Fibroblast of mammary gland (primary cell): ENCODE results near the gene OR4L1.

Experiments
- DNase-seq: peaks from one replicate; pipeline ENCODE4 v3.0.0-alpha.2; 2010; ENCODE audit warnings: low read depth
- H3K4me3 ChIP-seq: 2 replicates; pipeline ENCODE4 v1.5.1; 2011; ENCODE audit warnings: low read depth, mild to moderate bottlenecking, low read length, moderate library complexity; ENCODE audit not compliant: control insufficient read depth
- CTCF ChIP-seq: conservative IDR thresholded peaks from 2 replicates; pipeline ENCODE4 v1.5.1; 2011; ENCODE audit warnings: low read depth, low read length, inconsistent platforms; ENCODE audit not compliant: control insufficient read depth, insufficient read depth

Gene OR4L1

GRCh38 chr14:20059745-20060144 lies at the start of gene OR4L1:
Gene OR4L1 (plus strand): TSS chr14:20060045. CDS start chr14:20060045, 0 bp downstream.
- no peak for DNase-seq
- no peak for TF ChIP-seq CTCF
- H3K4me3 ChIP-seq = no peak within 1 kb of the TSS

- TF ChIP-seq CTCF = no peak
- DNase-seq = no peak
- no peak within 1 kb of the TSS for H3K4me3 ChIP-seq
These were observed 40.5 kb upstream of the OR4L1 start, which contains the start of gene OR4K14 for GRCh38 chr14:20019257-20019865. Gene OR4K14 (minus strand): TSS chr14:20019307. CDS start chr14:20015193, 4,114 bp downstream.

GRCh38 chr14:20031058-20031457 lies 28.8 kb upstream of the OR4L1 start:
- no peak for DNase-seq
- TF ChIP-seq CTCF = no peak
- no peak overlapping the region for H3K4me3 ChIP-seq

- no peak overlapping the region for H3K4me3 ChIP-seq
- no peak for TF ChIP-seq CTCF
- no peak for DNase-seq
These were observed 24.4 kb upstream of the OR4L1 start for GRCh38 chr14:20035449-20035848.

GRCh38 chr14:20035938-20036337 lies 23.9 kb upstream of the OR4L1 start, which contains the start of gene OR4K13:
Gene OR4K13 (minus strand): TSS chr14:20036038. CDS start chr14:20034758, 1,280 bp downstream.
- no peak for DNase-seq
- TF ChIP-seq CTCF = no peak
- H3K4me3 ChIP-seq = no peak within 1 kb of the TSS

GRCh38 chr14:20044243-20044642 lies 15.6 kb upstream of the OR4L1 start:
- no peak for TF ChIP-seq CTCF
- no peak for DNase-seq
- no peak overlapping the region for H3K4me3 ChIP-seq
